GM21423 (cell line): ENCODE data around the gene NOM1.

ENCODE experiments used
- ATAC-seq: cut with Tn5 transposase; IDR thresholded peaks from one replicate; pipeline ENCODE4 v1.9.1; 2021; ENCODE audit warnings: mild to moderate bottlenecking, moderate library complexity; ENCODE audit not compliant: unreplicated experiment

NOM1 gene

GRCh38 chr7:157014635-157015555, 65.4 kb downstream of the NOM1 start:
- ATAC-seq = no peak

GRCh38 chr7:157016024-157016351, 66.5 kb downstream of the NOM1 start:
- ATAC-seq = peak; percentile 3

GRCh38 chr7:157016352-157017041, 67.0 kb downstream of the NOM1 start:
- ATAC-seq = peak; percentile 68

GRCh38 chr7:157017149-157017548, 67.6 kb downstream of the NOM1 start:
- ATAC-seq = no peak

GRCh38 chr7:157017603-157018327, 68.3 kb downstream of the NOM1 start:
- no peak for ATAC-seq

GRCh38 chr7:157018328-157018996, 69.0 kb downstream of the NOM1 start:
- ATAC-seq = no peak

- ATAC-seq = no peak
Observed at GRCh38 chr7:157018997-157019608, 69.6 kb downstream of the NOM1 start.

- no peak for ATAC-seq
Observed at GRCh38 chr7:157019718-157020451, 70.4 kb downstream of the NOM1 start.

- ATAC-seq = no peak
Observed at GRCh38 chr7:157020514-157021070, 71.1 kb downstream of the NOM1 start.

- no peak for ATAC-seq
Observed at GRCh38 chr7:157021071-157021870, 71.8 kb downstream of the NOM1 start.

GRCh38 chr7:157021871-157022680, 72.6 kb downstream of the NOM1 start:
- no peak for ATAC-seq
